HCT116 (cell line): ENCODE results near the gene ZNF212. TPM values are rescaled to one million over a fixed set of nuclear protein-coding genes. Genes with fewer than 3 reads are reported as not detected.
A peak's percentile ranks its signal among the peaks of the same experiment; 100 is the strongest.

Source experiments
- ATAC-seq: fragments of 200-7000 bp; cut with Tn5 transposase; 2 replicates; pipeline ENCODE4 v1.9.1; 2020; ENCODE audit warnings: mild to moderate bottlenecking, moderate library complexity
- BruUV-seq: library from RNA; stranded (reverse); fragments of 400-500 nt; replicated peaks from 2 replicates; lab custom pipeline; 2021; lab: Mats Ljungman, UMichigan
- CTCF ChIA-PET: fragments of 300-600 bp; sonication (Branson Sonifier 250); formaldehyde crosslinking; loops from one replicate; lab custom pipeline; 2021; ENCODE audit warnings: antibody characterized with exemption; lab: Charles Lee
- POLR2A ChIA-PET: fragments of 300-600, 350-600 bp; sonication (Branson Sonifier 250); formaldehyde crosslinking; loops from one replicate; lab custom pipeline; 2021; ENCODE audit warnings: antibody characterized with exemption; lab: Charles Lee
- RAD21 ChIA-PET, 2 experiments: fragments of 300-600 bp; sonication (Branson Sonifier 250); formaldehyde crosslinking; loops; one replicate each; lab custom pipeline; 2023; ENCODE audit warnings: low total read pairs in 2 of 2; ENCODE audit not compliant: uncharacterized antibody in 2 of 2, unreplicated experiment in 2 of 2, low non-redundant PET in 1 of 2; lab: Charles Lee
- DNase-seq: peaks from one replicate; pipeline ENCODE4 v3.0.0-alpha.2; 2010; ENCODE audit warnings: low read depth, low spot score
- H2AFZ ChIP-seq: fragments of 200-600 bp; shearing (Covaris generic), sonication (generic); 2 replicates; pipeline ENCODE4 v1.6.1; 2017; ENCODE audit warnings: low read depth, mixed run types, mixed read lengths, antibody characterized with exemption, low read length; ENCODE audit not compliant: poor library complexity, severe bottlenecking
- H3K27ac ChIP-seq: 2 replicates; pipeline ENCODE4 v1.5.1; 2012; ENCODE audit warnings: low read depth, low read length
- H3K27me3 ChIP-seq: fragments of 200-600 bp; sonication (generic); 2 replicates; pipeline ENCODE4 v1.6.1; 2016; ENCODE audit warnings: mixed run types, low read length, mixed read lengths; ENCODE audit not compliant: insufficient read depth
- H3K36me3 ChIP-seq, 2 experiments: fragments of 200-500 bp in 1 of 2; fragments of 200-600 bp in 1 of 2; sonication (Bioruptor generic) in 1 of 2; sonication (generic) in 1 of 2; 2 replicates each; pipeline versions ENCODE4 v1.5.1 to v1.6.1; 2014 to 2016; ENCODE audit warnings: low read length in 2 of 2, inconsistent platforms in 1 of 2, mixed read lengths in 1 of 2, mixed run types in 1 of 2; ENCODE audit not compliant: insufficient read depth in 2 of 2, control insufficient read depth in 1 of 2
- H3K4me1 ChIP-seq, 2 experiments: fragments of 200-600 bp in 1 of 2; sonication (generic) in 1 of 2; 2 replicates each; pipeline versions ENCODE4 v1.5.1 to v1.6.1; 2012 to 2017; ENCODE audit warnings: low read length in 2 of 2, inconsistent platforms in 1 of 2, mild to moderate bottlenecking in 1 of 2, mixed read lengths in 1 of 2, mixed run types in 1 of 2, moderate library complexity in 1 of 2; ENCODE audit not compliant: insufficient read depth in 2 of 2, control insufficient read depth in 1 of 2
- H3K4me2 ChIP-seq: fragments of 200-600 bp; sonication (generic); 2 replicates; pipeline ENCODE4 v1.6.1; 2017; ENCODE audit warnings: mixed run types, low read length, mixed read lengths
- H3K4me3 ChIP-seq, 2 experiments: fragments of 200-600 bp in 1 of 2; sonication (generic) in 1 of 2; replicated peaks in 1 of 2; 2 replicates each; pipeline ENCODE4 v1.5.1; 2011 to 2016; ENCODE audit warnings: low read length in 2 of 2, control low read depth in 1 of 2, low read depth in 1 of 2, mild to moderate bottlenecking in 1 of 2, mixed read lengths in 1 of 2, mixed run types in 1 of 2
- H3K79me2 ChIP-seq: fragments of 200-600 bp; sonication (generic); 2 replicates; pipeline ENCODE4 v1.6.1; 2017; ENCODE audit warnings: mild to moderate bottlenecking, mixed run types, low read length, moderate library complexity, mixed read lengths; ENCODE audit not compliant: insufficient read depth
- H3K9ac ChIP-seq: fragments of 200-600 bp; sonication (generic); 2 replicates; pipeline ENCODE4 v1.6.1; 2016; ENCODE audit warnings: low read length, mixed read lengths
- H3K9me2 ChIP-seq: fragments of 200-600 bp; sonication (generic), shearing (Covaris generic); 2 replicates; pipeline ENCODE4 v1.6.1; 2017; ENCODE audit warnings: mixed run types, mild to moderate bottlenecking, moderate library complexity; ENCODE audit not compliant: insufficient read depth
- H3K9me3 ChIP-seq, 2 experiments: fragments of 200-500 bp in 1 of 2; fragments of 200-600 bp in 1 of 2; sonication (Bioruptor generic) in 1 of 2; sonication (generic) in 1 of 2; 2 replicates each; pipeline ENCODE4 v1.6.1; 2014 to 2017; ENCODE audit warnings: low read length in 2 of 2, mixed read lengths in 2 of 2, inconsistent platforms in 1 of 2, low read depth in 1 of 2, mild to moderate bottlenecking in 1 of 2, mixed run types in 1 of 2, moderate library complexity in 1 of 2; ENCODE audit not compliant: control insufficient read depth in 1 of 2, insufficient read depth in 1 of 2
- H4K20me1 ChIP-seq: fragments of 200-600 bp; sonication (generic), shearing (Covaris generic); 2 replicates; pipeline ENCODE4 v1.6.1; 2017; ENCODE audit warnings: mixed run types, mild to moderate bottlenecking, moderate library complexity; ENCODE audit not compliant: insufficient read depth
- ATF3 ChIP-seq: IDR thresholded peaks from 2 replicates; pipeline ENCODE4 v1.6.1; 2012
- CBX3 ChIP-seq: IDR thresholded peaks from 2 replicates; pipeline ENCODE4 v1.6.1; 2012; ENCODE audit warnings: low read depth
- CTCF ChIP-seq, 3 experiments: fragments of 200-600 bp in 1 of 3; sonication (generic) in 1 of 3; IDR thresholded peaks in 2 of 3; conservative IDR thresholded peaks in 1 of 3; 2 replicates each; pipeline ENCODE4 v1.5.1; 2012 to 2017; ENCODE audit warnings: low read depth in 2 of 3, low read length in 2 of 3, antibody characterized with exemption in 1 of 3, borderline replicate concordance in 1 of 3, control low read depth in 1 of 3, mild to moderate bottlenecking in 1 of 3, mixed read lengths in 1 of 3, mixed run types in 1 of 3, moderate library complexity in 1 of 3; ENCODE audit not compliant: insufficient read depth in 1 of 3
- EGR1 ChIP-seq: IDR thresholded peaks from 2 replicates; pipeline ENCODE4 v1.6.1; 2012; ENCODE audit warnings: low read depth
- ELF1 ChIP-seq: IDR thresholded peaks from 2 replicates; pipeline ENCODE4 v1.6.1; 2012; ENCODE audit warnings: low read depth, borderline replicate concordance
- EZH2 ChIP-seq: fragments of 200-600 bp; sonication (generic); IDR thresholded peaks from 2 replicates; pipeline ENCODE4 v1.6.1; 2017; ENCODE audit warnings: antibody characterized with exemption, mixed run types
- EZH2phosphoT487 ChIP-seq: fragments of 200-600 bp; IDR thresholded peaks from 2 replicates; pipeline ENCODE4 v1.6.1; 2018; ENCODE audit warnings: antibody characterized with exemption, borderline replicate concordance
- JUND ChIP-seq: IDR thresholded peaks from 2 replicates; pipeline ENCODE4 v1.6.1; 2012
- POLR2A ChIP-seq: IDR thresholded peaks from 2 replicates; pipeline ENCODE4 v1.7.0; 2011; ENCODE audit warnings: borderline replicate concordance; ENCODE audit not compliant: insufficient read depth, insufficient read length; ENCODE audit errors: extremely low read depth
- POLR2AphosphoS5 ChIP-seq: IDR thresholded peaks from 2 replicates; pipeline ENCODE4 v1.6.1; 2011; ENCODE audit warnings: mild to moderate bottlenecking, low read depth, low read length, moderate library complexity
- SIN3A ChIP-seq: IDR thresholded peaks from 2 replicates; pipeline ENCODE4 v1.6.1; 2012; ENCODE audit warnings: low read depth
- SP1 ChIP-seq: IDR thresholded peaks from 2 replicates; pipeline ENCODE4 v1.6.1; 2012; ENCODE audit warnings: low read depth
- TCF7L2 ChIP-seq: IDR thresholded peaks from 2 replicates; pipeline ENCODE4 v1.7.0; 2011; ENCODE audit warnings: borderline replicate concordance, inconsistent platforms; ENCODE audit not compliant: insufficient read depth, insufficient read length; ENCODE audit errors: extremely low read depth
- YY1 ChIP-seq: IDR thresholded peaks from 2 replicates; pipeline ENCODE4 v1.6.1; 2011; ENCODE audit warnings: low read length, low read depth, moderate library complexity, mild to moderate bottlenecking; ENCODE audit not compliant: insufficient replicate concordance; ENCODE audit errors: extremely low read depth
- ZFX ChIP-seq: fragments of 450-650 bp; IDR thresholded peaks from 2 replicates; pipeline ENCODE4 v1.6.1; 2017
- ZNF274 ChIP-seq: fragments of 200-500 bp; sonication (Bioruptor generic); IDR thresholded peaks from 2 replicates; pipeline ENCODE4 v1.6.1; 2014; ENCODE audit warnings: mild to moderate bottlenecking, low read depth, low read length, inconsistent platforms
- intact Hi-C: fragments of 100-400 bp; cut with micrococcal nuclease; formaldehyde crosslinking; loops from 2 replicates; pipeline ENCODE4 v1.10.0; 2022
- total RNA-seq: library from RNA; stranded (reverse); gene quantifications from one replicate; pipeline ENCODE4 v1.2.1, GENCODE V29; 2021; ENCODE audit not compliant: unreplicated experiment

Gene ZNF212
- total RNA-seq, 1 experiment from 2014 or later = 13.7 TPM

GRCh38 chr7:149283321-149283720 is 43.9 kb downstream of the ZNF212 start:
- intact Hi-C loops = no loop called here
- Histone ChIP-seq H3K4me3 (no peak overlapping the region), H3K36me3 (0 out of 4 replicates have a peak, but pooled peaks cover 0 to 2% of the 10 kb centered on the region in 2 experiments), H2AFZ (no peak overlapping the region), H3K9me3 (no peaks in the 10 kb centered on the region), H3K9ac (no peak overlapping the region), H3K79me2 (no peaks in the 10 kb centered on the region), H3K27ac (no peak overlapping the region), H3K4me1 (peaks cover 2 to 14% of the 10 kb centered on the region in 2 experiments; a peak in 3 of 4 replicates), H3K27me3 (no peaks in the 10 kb centered on the region), H3K9me2 (no peaks in the 10 kb centered on the region), H3K4me2 (no peak overlapping the region), H4K20me1 (no peaks in the 10 kb centered on the region)
- DNase-seq (no peak), ATAC-seq (no peak)
- TF ChIP-seq POLR2AphosphoS5 (no peak), SIN3A (no peak), ZNF274 (no peak), EGR1 (no peak), POLR2A (no peak), ATF3 (no peak)
- POLR2A ChIA-PET = no interaction called here
- CTCF ChIA-PET = no interaction called here
- BruUV-seq = no TSS peak
- RAD21 ChIA-PET = no interaction called here

- no peak for DNase-seq
- H3K9me3 ChIP-seq = no peaks in the 10 kb centered on the region
- no peaks in the 10 kb centered on the region for H3K79me2 ChIP-seq
- ChIA-PET POLR2A (no interaction called here), RAD21 (no interaction called here), CTCF (no interaction called here)
- H2AFZ ChIP-seq = no peak overlapping the region
- H3K9me2 ChIP-seq = no peaks in the 10 kb centered on the region
- intact Hi-C loops = no loop called here
- no peak for ATAC-seq
- H3K4me3 ChIP-seq = no peak overlapping the region
- peak overlapping the region; percentile 66 for H3K4me2 ChIP-seq
- no peaks in the 10 kb centered on the region for H4K20me1 ChIP-seq
- no peaks in the 10 kb centered on the region for H3K27me3 ChIP-seq
- H3K27ac ChIP-seq = no peak overlapping the region
- H3K4me1 ChIP-seq = peaks cover 2 to 14% of the 10 kb centered on the region in 2 experiments; a peak in 3 of 4 replicates
- H3K9ac ChIP-seq = no peak overlapping the region
- no TSS peak for BruUV-seq
- H3K36me3 ChIP-seq = 0 out of 4 replicates have a peak, but pooled peaks cover 0 to 2% of the 10 kb centered on the region in 2 experiments
- TF ChIP-seq JUND (no peak), EZH2phosphoT487 (no peak), YY1 (no peak), CTCF (IDR thresholded peaks at IDR 0.05 in 2 of 3, conservative IDR thresholded peaks at IDR 0.05 in 1 of 3; ENCODE audit: borderline replicate concordance in 1 of 3, insufficient read depth in 1 of 3, low read depth in 2 of 3, low read length in 2 of 3) (no peak), CBX3 (no peak), ZNF274 (no peak), SP1 (no peak), EGR1 (no peak), SIN3A (no peak), ZFX (no peak), TCF7L2 (no peak), ELF1 (no peak), EZH2 (no peak), POLR2AphosphoS5 (no peak)
Observed at GRCh38 chr7:149284343-149284742, 44.9 kb downstream of the ZNF212 start.
